Measurements from ENCODE around the gene NDUFAF5.
"Not testable (repeated sequence)": the region's sequence is repeated elsewhere in the genome, so short reads cannot be mapped to it uniquely, and the experiment has no call there.

NDUFAF5 gene

DNA sequence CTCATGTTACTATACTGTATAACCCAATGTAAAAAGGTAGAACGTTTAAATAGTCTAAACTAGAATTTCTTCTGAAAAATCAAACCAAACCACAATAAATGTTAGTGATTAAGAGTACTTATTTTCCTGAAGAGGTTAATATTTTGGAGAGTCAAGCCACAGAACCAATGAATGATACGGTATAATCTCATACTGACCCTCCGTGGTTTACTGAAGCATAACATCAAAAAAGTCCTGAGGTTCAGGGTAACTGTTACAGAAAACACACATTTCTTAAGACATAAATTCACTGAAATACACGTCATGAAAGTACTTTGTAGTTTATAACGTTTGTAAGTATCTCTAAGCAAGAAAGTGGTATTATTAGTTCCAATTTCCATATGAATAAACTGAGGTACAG lies 29.0 kb upstream of the NDUFAF5 start:
- no peaks in the 10 kb centered on the region for H3K27me3 ChIP-seq (ENCODE audit: low read depth, low read length)
- H3K27ac ChIP-seq (ENCODE audit: low read length) = no peak overlapping the region
- H3K9me3 ChIP-seq (ENCODE audit: control insufficient read depth in 1 of 2, low read length in 2 of 2) = no peaks in the 10 kb centered on the region
- H3K36me3 ChIP-seq (ENCODE audit: control insufficient read depth in 1 of 2, insufficient read depth in 2 of 2, low read length in 2 of 2) = peaks cover 4 to 38% of the 10 kb centered on the region in 2 donors
- H3K4me1 ChIP-seq (ENCODE audit: control insufficient read depth in 1 of 2, insufficient read depth in 2 of 2, low read length in 2 of 2) = no peaks in the 10 kb centered on the region
- H3K4me3 ChIP-seq (ENCODE audit: low read depth in 1 of 2, low read length in 2 of 2) = no peak overlapping the region

DNA sequence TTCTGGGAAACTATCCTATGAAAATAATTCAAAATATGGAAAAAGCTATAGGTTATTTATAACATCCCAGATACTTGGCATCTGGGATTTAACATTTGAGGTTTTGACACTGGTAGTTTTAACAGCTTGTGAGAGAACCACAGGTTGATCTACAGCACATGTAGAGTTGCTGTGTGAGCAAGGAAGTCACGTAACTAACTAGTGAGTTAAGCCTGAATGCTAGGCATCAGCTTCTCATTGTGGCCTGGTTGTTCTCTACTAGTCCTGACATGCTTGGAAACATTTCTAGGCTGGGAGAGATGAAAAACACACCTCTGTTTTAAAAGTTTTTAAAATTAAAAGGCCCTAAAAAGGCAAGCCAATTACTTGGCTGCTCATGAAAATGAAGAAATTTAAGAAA lies 28.3 kb upstream of the NDUFAF5 start:
- no peak overlapping the region for H3K4me3 ChIP-seq (ENCODE audit: low read depth in 1 of 2, low read length in 2 of 2)
- H3K27me3 ChIP-seq (ENCODE audit: low read depth, low read length) = no peaks in the 10 kb centered on the region
- peaks cover 4 to 31% of the 10 kb centered on the region in 2 donors for H3K36me3 ChIP-seq (ENCODE audit: control insufficient read depth in 1 of 2, insufficient read depth in 2 of 2, low read length in 2 of 2)
- no peaks in the 10 kb centered on the region for H3K9me3 ChIP-seq (ENCODE audit: control insufficient read depth in 1 of 2, low read length in 2 of 2)
- no peak overlapping the region for H3K27ac ChIP-seq (ENCODE audit: low read length)
- no peaks in the 10 kb centered on the region for H3K4me1 ChIP-seq (ENCODE audit: control insufficient read depth in 1 of 2, insufficient read depth in 2 of 2, low read length in 2 of 2)

DNA sequence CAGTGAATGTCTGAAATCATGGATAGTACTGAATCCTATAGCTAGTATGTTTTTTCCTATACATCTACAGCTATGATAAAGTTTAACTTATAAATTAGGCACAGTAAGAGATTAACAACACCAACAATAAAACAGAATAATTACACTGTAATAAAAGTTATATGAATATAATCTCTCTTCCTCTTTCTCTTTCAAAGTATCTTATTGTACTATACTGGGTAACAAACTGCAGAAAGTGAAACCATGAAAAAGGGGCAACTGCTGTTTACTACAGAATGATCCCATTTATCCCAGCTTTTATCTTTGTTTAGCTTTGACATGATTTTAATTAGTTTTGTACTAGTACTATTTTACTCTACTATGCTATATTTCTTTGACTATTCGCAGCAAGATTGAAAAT lies 25.9 kb upstream of the NDUFAF5 start:
- Histone ChIP-seq H3K27me3 (ENCODE audit: low read depth, low read length) (no peaks in the 10 kb centered on the region), H3K36me3 (ENCODE audit: control insufficient read depth in 1 of 2, insufficient read depth in 2 of 2, low read length in 2 of 2) (peaks cover 10 to 37% of the 10 kb centered on the region in 2 donors), H3K9me3 (ENCODE audit: control insufficient read depth in 1 of 2, low read length in 2 of 2) (no peaks in the 10 kb centered on the region), H3K4me1 (ENCODE audit: control insufficient read depth in 1 of 2, insufficient read depth in 2 of 2, low read length in 2 of 2) (no peaks in the 10 kb centered on the region), H3K27ac (ENCODE audit: low read length) (no peak overlapping the region), H3K4me3 (ENCODE audit: low read depth in 1 of 2, low read length in 2 of 2) (no peak overlapping the region)

DNA sequence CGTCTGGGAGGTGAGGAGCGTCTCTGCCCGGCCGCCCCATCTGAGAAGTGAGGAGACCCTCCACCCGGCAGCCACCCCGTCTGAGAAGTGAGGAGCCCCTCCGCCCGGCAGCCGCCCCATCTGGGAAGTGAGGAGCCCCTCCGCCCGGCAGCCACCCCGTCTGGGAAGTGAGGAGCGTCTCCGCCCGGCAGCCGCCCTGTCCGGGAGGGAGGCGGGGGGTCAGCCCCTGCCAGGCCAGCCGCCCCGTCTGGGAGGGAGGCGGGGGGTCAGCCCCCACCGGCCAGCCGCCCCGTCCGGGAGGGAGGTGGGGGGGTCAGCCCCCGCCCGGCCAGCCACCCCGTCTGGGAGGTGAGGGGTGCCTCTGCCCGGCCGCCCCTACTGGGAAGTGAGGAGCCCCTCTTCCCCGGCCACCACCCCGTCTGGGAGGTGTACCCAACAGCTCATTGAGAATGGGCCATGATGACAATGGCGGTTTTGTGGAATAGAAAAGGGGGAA lies 24.3 kb upstream of the NDUFAF5 start:
- not testable (repeated sequence) for H3K27ac ChIP-seq (ENCODE audit: low read length); H3K27me3 ChIP-seq (ENCODE audit: low read depth, low read length); H3K4me1 ChIP-seq (ENCODE audit: control insufficient read depth in 1 of 2, insufficient read depth in 2 of 2, low read length in 2 of 2); H3K4me3 ChIP-seq (ENCODE audit: low read depth in 1 of 2, low read length in 2 of 2); H3K9me3 ChIP-seq (ENCODE audit: control insufficient read depth in 1 of 2, low read length in 2 of 2)
- peaks cover 17 to 38% of the 10 kb centered on the region in 2 donors for H3K36me3 ChIP-seq (ENCODE audit: control insufficient read depth in 1 of 2, insufficient read depth in 2 of 2, low read length in 2 of 2)

DNA sequence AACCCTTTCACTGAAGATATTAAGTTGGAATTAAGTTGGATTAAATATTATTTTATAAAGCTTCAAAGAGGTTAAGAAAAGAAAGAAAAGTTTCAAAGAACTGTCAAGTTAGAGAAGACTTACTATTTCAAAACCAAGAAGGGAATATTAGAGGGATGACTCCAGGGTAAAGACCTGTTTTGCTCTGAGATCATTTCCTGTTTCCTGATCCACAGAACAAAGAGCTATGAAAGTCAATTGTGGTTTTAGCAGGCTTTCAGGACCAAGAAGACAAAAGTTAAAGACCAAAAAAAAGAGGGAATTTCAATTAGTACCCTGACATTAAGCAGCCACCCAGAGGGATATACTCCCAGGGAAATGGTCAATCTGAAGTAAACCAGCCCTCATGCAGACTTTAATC lies 19.5 kb upstream of the NDUFAF5 start:
- peaks cover 0 to 5% of the 10 kb centered on the region in 2 donors for H3K9me3 ChIP-seq (ENCODE audit: control insufficient read depth in 1 of 2, low read length in 2 of 2)
- H3K27ac ChIP-seq (ENCODE audit: low read length) = no peak overlapping the region
- peaks cover 34 to 58% of the 10 kb centered on the region in 2 donors for H3K36me3 ChIP-seq (ENCODE audit: control insufficient read depth in 1 of 2, insufficient read depth in 2 of 2, low read length in 2 of 2)
- no peaks in the 10 kb centered on the region for H3K27me3 ChIP-seq (ENCODE audit: low read depth, low read length)
- H3K4me3 ChIP-seq (ENCODE audit: low read depth in 1 of 2, low read length in 2 of 2) = no peak overlapping the region
- H3K4me1 ChIP-seq (ENCODE audit: control insufficient read depth in 1 of 2, insufficient read depth in 2 of 2, low read length in 2 of 2) = no peaks in the 10 kb centered on the region

DNA sequence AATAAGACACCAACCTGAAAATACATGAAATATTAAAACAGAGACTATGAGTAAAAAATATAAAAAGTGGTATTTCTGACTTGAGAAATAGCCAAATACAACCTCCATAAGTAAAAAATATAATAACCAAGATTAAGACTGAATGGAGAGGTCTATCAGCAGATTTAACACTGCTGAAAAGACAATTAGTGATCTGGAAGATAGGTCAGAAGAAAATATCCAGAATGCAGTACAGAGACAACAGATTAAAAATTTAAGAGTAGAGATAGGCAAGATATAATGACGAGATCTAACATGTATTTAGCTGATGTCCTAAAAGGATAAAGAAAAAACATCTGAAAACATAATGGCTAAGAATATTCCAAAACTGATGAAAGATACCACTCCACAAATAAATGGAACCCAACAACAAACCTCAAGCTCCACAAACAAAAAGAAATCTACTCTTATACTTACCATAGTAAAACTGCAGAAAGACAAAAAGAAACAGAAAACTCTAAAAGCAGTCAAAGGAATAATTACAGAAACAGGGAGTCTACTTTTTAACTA lies 18.9 kb upstream of the NDUFAF5 start:
- Histone ChIP-seq H3K9me3 (ENCODE audit: control insufficient read depth in 1 of 2, low read length in 2 of 2) (peaks cover 0 to 5% of the 10 kb centered on the region in 2 donors), H3K27ac (ENCODE audit: low read length) (no peak overlapping the region), H3K36me3 (ENCODE audit: control insufficient read depth in 1 of 2, insufficient read depth in 2 of 2, low read length in 2 of 2) (peaks cover 38 to 63% of the 10 kb centered on the region in 2 donors), H3K27me3 (ENCODE audit: low read depth, low read length) (no peaks in the 10 kb centered on the region), H3K4me3 (ENCODE audit: low read depth in 1 of 2, low read length in 2 of 2) (no peak overlapping the region), H3K4me1 (ENCODE audit: control insufficient read depth in 1 of 2, insufficient read depth in 2 of 2, low read length in 2 of 2) (no peaks in the 10 kb centered on the region)

DNA sequence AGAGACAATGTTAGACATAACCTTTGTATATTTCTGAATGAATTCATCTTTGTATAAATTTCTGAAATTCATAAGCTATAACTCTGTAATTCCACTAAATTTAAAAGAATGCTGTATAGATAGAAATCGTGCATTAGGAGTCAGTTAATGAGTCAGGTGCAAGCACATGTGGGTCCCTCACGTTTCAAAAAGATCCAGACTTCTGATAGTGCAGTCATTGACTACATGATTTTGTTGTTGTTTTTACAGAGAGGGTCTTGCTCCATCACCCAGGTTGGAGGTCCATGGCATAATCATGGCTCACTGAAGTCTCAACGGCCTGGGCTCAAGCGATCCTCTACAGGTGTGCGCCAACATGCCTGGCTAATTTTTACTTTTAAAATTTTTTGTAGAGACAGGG lies 14.7 kb upstream of the NDUFAF5 start:
- H3K27ac ChIP-seq (ENCODE audit: low read length) = no peak overlapping the region
- peaks cover 39 to 72% of the 10 kb centered on the region in 2 donors for H3K36me3 ChIP-seq (ENCODE audit: control insufficient read depth in 1 of 2, insufficient read depth in 2 of 2, low read length in 2 of 2)
- peaks cover 0 to 5% of the 10 kb centered on the region in 2 donors for H3K9me3 ChIP-seq (ENCODE audit: control insufficient read depth in 1 of 2, low read length in 2 of 2)
- H3K4me3 ChIP-seq (ENCODE audit: low read depth in 1 of 2, low read length in 2 of 2) = no peak overlapping the region
- H3K27me3 ChIP-seq (ENCODE audit: low read depth, low read length) = no peaks in the 10 kb centered on the region
- no peaks in the 10 kb centered on the region for H3K4me1 ChIP-seq (ENCODE audit: control insufficient read depth in 1 of 2, insufficient read depth in 2 of 2, low read length in 2 of 2)

DNA sequence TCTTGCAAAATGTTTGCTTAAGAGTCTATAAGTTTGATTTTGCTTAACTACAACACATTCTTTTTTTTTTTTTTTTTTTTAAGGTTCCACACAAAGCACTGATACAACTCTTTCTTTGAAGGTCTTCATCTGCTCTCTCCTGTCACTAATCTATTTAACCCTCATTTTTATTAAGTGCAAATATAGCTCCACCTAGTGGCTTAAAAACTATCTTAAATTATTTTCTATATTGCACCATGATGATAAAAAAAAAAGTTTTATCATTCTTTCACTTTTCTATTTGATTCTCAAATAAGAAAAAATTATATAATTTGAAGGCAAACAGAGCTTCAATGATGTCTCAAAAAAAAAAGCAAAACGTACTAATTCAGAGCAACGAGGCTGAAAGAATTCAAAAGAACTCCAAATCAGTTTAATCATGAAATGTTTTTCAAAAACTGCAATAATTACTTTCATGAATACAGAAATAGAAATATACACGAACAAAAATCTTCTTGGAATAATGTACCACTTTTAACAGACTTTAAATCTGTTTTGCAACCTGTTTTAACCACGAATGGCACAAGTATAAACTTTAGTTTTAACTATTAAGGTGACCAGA lies 12.9 kb upstream of the NDUFAF5 start:
- Histone ChIP-seq H3K4me1 (ENCODE audit: control insufficient read depth in 1 of 2, insufficient read depth in 2 of 2, low read length in 2 of 2) (no peaks in the 10 kb centered on the region), H3K4me3 (ENCODE audit: low read depth in 1 of 2, low read length in 2 of 2) (no peak overlapping the region), H3K36me3 (ENCODE audit: control insufficient read depth in 1 of 2, insufficient read depth in 2 of 2, low read length in 2 of 2) (peaks cover 28 to 72% of the 10 kb centered on the region in 2 donors), H3K27ac (ENCODE audit: low read length) (no peak overlapping the region), H3K27me3 (ENCODE audit: low read depth, low read length) (no peaks in the 10 kb centered on the region), H3K9me3 (ENCODE audit: control insufficient read depth in 1 of 2, low read length in 2 of 2) (no peaks in the 10 kb centered on the region)

DNA sequence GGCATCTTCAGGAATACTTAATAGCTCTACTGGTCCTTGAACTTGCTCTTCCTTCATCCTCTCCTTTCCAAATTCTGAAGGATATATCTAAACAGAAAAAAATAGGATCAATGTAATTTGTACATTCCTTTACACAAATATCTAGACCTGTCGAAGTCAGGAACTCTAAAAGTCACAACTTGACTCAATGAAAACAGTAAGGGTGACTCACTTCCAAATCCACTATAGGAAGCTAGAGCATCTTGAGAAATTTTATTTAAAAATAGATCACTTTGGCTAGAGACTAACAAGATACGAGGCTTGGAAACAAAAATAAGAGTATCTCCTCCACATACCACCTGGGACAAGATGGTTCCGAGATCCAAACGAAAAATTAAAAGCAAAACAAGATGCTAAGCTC lies 12.3 kb upstream of the NDUFAF5 start:
- Histone ChIP-seq H3K9me3 (ENCODE audit: control insufficient read depth in 1 of 2, low read length in 2 of 2) (no peaks in the 10 kb centered on the region), H3K36me3 (ENCODE audit: control insufficient read depth in 1 of 2, insufficient read depth in 2 of 2, low read length in 2 of 2) (peaks cover 33 to 72% of the 10 kb centered on the region in 2 donors), H3K27me3 (ENCODE audit: low read depth, low read length) (no peaks in the 10 kb centered on the region), H3K27ac (ENCODE audit: low read length) (no peak overlapping the region), H3K4me3 (ENCODE audit: low read depth in 1 of 2, low read length in 2 of 2) (no peak overlapping the region), H3K4me1 (ENCODE audit: control insufficient read depth in 1 of 2, insufficient read depth in 2 of 2, low read length in 2 of 2) (peaks cover 0 to under 1% of the 10 kb centered on the region in 2 donors)

DNA sequence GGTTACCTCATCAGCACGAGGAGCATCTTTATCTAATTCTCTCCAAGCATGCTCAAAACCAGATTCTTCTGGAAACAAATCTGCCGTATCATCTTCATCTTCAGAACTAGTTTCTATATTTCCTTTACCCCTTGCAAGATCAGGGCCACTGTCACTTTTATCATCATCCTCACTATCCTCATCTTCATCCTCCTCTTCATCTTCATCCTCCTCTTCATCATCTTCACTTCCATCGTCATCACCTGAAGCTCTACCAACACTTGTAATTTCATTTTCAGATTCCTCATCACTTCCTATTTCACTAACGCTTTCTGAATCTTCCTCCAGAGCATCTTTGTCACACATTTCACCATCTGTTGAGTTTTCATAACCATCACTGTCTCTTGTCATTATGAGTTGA lies 9.0 kb upstream of the NDUFAF5 start:
- Histone ChIP-seq H3K4me3 (ENCODE audit: low read depth in 1 of 2, low read length in 2 of 2) (no peak overlapping the region), H3K9me3 (ENCODE audit: control insufficient read depth in 1 of 2, low read length in 2 of 2) (no peaks in the 10 kb centered on the region), H3K27ac (ENCODE audit: low read length) (no peak overlapping the region), H3K36me3 (ENCODE audit: control insufficient read depth in 1 of 2, insufficient read depth in 2 of 2, low read length in 2 of 2) (peaks cover 30 to 64% of the 10 kb centered on the region in 2 donors), H3K4me1 (ENCODE audit: control insufficient read depth in 1 of 2, insufficient read depth in 2 of 2, low read length in 2 of 2) (peaks cover 0 to 7% of the 10 kb centered on the region in 2 donors), H3K27me3 (ENCODE audit: low read depth, low read length) (no peaks in the 10 kb centered on the region)

DNA sequence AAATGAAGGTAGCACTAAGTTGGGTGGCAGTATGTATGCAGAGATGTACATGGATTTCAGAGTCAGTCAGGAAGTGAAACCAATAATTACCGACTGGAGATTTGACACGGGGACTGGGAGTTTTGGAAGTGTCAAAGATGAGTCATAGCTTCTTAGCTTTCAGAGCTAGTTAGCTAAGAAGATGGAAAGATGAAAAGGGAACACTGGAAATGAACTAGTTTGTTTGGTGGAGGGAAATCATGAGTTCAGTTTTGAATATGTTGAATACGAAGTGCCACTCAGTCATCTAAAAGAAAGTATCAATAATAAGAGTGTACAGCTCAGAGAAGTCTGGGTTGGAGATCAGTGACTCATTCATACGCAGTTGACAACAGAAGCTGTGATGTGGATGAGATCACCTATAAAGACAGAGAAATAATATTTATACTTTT lies 7.6 kb upstream of the NDUFAF5 start:
- Histone ChIP-seq H3K4me1 (ENCODE audit: control insufficient read depth in 1 of 2, insufficient read depth in 2 of 2, low read length in 2 of 2) (peaks cover 0 to 7% of the 10 kb centered on the region in 2 donors), H3K27me3 (ENCODE audit: low read depth, low read length) (no peaks in the 10 kb centered on the region), H3K9me3 (ENCODE audit: control insufficient read depth in 1 of 2, low read length in 2 of 2) (no peaks in the 10 kb centered on the region), H3K27ac (ENCODE audit: low read length) (no peak overlapping the region), H3K36me3 (ENCODE audit: control insufficient read depth in 1 of 2, insufficient read depth in 2 of 2, low read length in 2 of 2) (peaks cover 26 to 62% of the 10 kb centered on the region in 2 donors), H3K4me3 (ENCODE audit: low read depth in 1 of 2, low read length in 2 of 2) (no peak overlapping the region)

DNA sequence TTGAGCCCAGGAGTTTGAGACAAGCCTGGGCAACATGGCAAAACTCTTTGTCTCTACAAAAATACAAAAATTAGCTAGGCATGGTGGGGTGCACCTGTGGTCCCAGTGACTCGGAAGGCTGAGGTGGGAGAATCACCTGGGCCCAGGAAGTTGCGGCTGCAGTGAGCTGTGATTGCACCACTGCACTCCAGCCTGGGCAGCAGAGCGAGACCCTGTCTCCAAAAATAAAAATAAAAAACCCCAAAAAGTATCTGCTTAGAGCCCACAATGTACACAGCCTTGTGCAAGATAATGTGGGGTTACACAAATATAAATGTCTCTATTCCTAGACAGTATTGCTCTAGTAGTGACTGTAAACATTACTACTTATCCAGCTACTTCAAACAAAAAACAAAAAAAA lies 6.0 kb upstream of the NDUFAF5 start:
- H3K27me3 ChIP-seq (ENCODE audit: low read depth, low read length) = no peaks in the 10 kb centered on the region
- peaks cover 22 to 57% of the 10 kb centered on the region in 2 donors for H3K36me3 ChIP-seq (ENCODE audit: control insufficient read depth in 1 of 2, insufficient read depth in 2 of 2, low read length in 2 of 2)
- peaks cover 6 to 9% of the 10 kb centered on the region in 2 donors for H3K4me1 ChIP-seq (ENCODE audit: control insufficient read depth in 1 of 2, insufficient read depth in 2 of 2, low read length in 2 of 2)
- H3K4me3 ChIP-seq (ENCODE audit: low read depth in 1 of 2, low read length in 2 of 2) = no peak overlapping the region
- no peaks in the 10 kb centered on the region for H3K9me3 ChIP-seq (ENCODE audit: control insufficient read depth in 1 of 2, low read length in 2 of 2)
- H3K27ac ChIP-seq (ENCODE audit: low read length) = no peak overlapping the region

Data from muscle layer of duodenum (tissue), 2 donors.